ENCODE data around the gene AMHR2. TPM values are rescaled to one million over a fixed set of nuclear protein-coding genes. Genes with fewer than 3 reads are reported as not detected.
A peak's percentile ranks its signal among the peaks of the same experiment; 100 is the strongest.

The AMHR2 gene
- total and polyA plus RNA-seq, 9 of the 15 experiments (the other 6 are each of a cell fraction or from before 2014, with no cell fraction given), result 8.9 to 49.7 (median 19.3) TPM

GRCh38 chr12:53376747-53377146, 46.9 kb upstream of the AMHR2 start (continued):
- TF ChIP-seq ZNF830 (CRISPR knock-in tag; IDR thresholded peaks at IDR 0.05) (no peak), KDM1A (IDR thresholded peaks at IDR 0.05) (peak in 1 of 2 experiments; percentile 86; a peak in 3 of 4 replicates), CHD4 (IDR thresholded peaks at IDR 0.05; ENCODE audit: insufficient read depth, insufficient replicate concordance, low read depth, low read length, poor library complexity, severe bottlenecking) (peak; percentile 83)

- Histone ChIP-seq H3K4me2 (ENCODE audit: insufficient read depth, low read length) (peak overlapping the region; percentile 87), H3K9me3 (replicated peaks; ENCODE audit: control insufficient read depth, insufficient read depth, low read depth, low read length) (no peaks in the 10 kb centered on the region), H3K4me3 (no peak overlapping the region), H3K27me3 (ENCODE audit: control insufficient read depth in 2 of 2, insufficient read depth in 2 of 2, low read length in 2 of 2) (no peaks in the 10 kb centered on the region), H3K9ac (ENCODE audit: insufficient read depth in 1 of 2, low read depth in 2 of 2, low read length in 2 of 2) (peak overlapping the region; percentile 57 to 92), H4K20me1 (replicated peaks; ENCODE audit: control insufficient read depth, insufficient read depth, low read length) (no peaks in the 10 kb centered on the region), H2AFZ (ENCODE audit: low read depth, low read length) (peak overlapping the region; percentile 57), H3K27ac (ENCODE audit: extremely low read depth, low read depth, low read length) (peak overlapping the region; percentile 92), H3K9me1 (ENCODE audit: control insufficient read depth, insufficient read depth, low read length) (no peaks in the 10 kb centered on the region), H3K4me1 (replicated peaks in 1 of 2; ENCODE audit: control insufficient read depth in 2 of 2, insufficient read depth in 2 of 2, low read length in 2 of 2) (peaks cover 22 to 33% of the 10 kb centered on the region in 2 experiments), H3K36me3 (ENCODE audit: control insufficient read depth, insufficient read depth, low read length) (peaks cover 23% of the 10 kb centered on the region), H3K79me2 (ENCODE audit: control insufficient read depth, insufficient read depth, low read length) (peaks cover 26% of the 10 kb centered on the region)
- ATAC-seq (no peak), FAIRE-seq (no peak), DNase-seq (ENCODE audit: extremely low read depth in 1 of 4, low spot score in 3 of 4) (no peak)
- in situ Hi-C loops (cut with MboI), result no loop called here
- CTCF ChIA-PET (ENCODE audit: low intra/inter-chr PET ratio), result no interaction called here
- POLR2A ChIA-PET, result interaction anchor here (0.7 to 2.2 kb wide), 6 partner anchors 11 to 58 kb away, joined by 3 to 15 read pairs (median 4); no protein-coding TSS in a partner anchor
- 90% methylated on average over 8 of the region's 12 CpGs for whole genome bisulfite sequencing (ENCODE audit: insufficient coverage, low coverage, missing lambda C conversion rate)
- BruUV-seq (replicated peaks), result no TSS peak
- intact Hi-C loops (cut with micrococcal nuclease), result no loop called here
- TF ChIP-seq MAFK (IDR thresholded peaks at IDR 0.05; ENCODE audit: low read length), result no peak
- TF ChIP-seq ZBTB43 (CRISPR knock-in tag; IDR thresholded peaks at IDR 0.05), result no peak
- TF ChIP-seq MAZ (CRISPR knock-in tag; conservative IDR thresholded peaks at IDR 0.05 in 1 of 2, IDR thresholded peaks at IDR 0.05 in 1 of 2), result no peak
- TF ChIP-seq ZKSCAN8 (CRISPR knock-in tag; IDR thresholded peaks at IDR 0.05), result no peak
- TF ChIP-seq ZBTB1 (CRISPR knock-in tag; IDR thresholded peaks at IDR 0.05; ENCODE audit: borderline replicate concordance, low read depth), result no peak
- TF ChIP-seq SOX6 (IDR thresholded peaks at IDR 0.05), result no peak
- no peak for TF ChIP-seq NUFIP1 (IDR thresholded peaks at IDR 0.05; ENCODE audit: partially characterized antibody)
- TF ChIP-seq CBX3 (IDR thresholded peaks at IDR 0.05; ENCODE audit: borderline replicate concordance in 1 of 2, low read length in 2 of 2), result no peak
- TF ChIP-seq TOE1 (IDR thresholded peaks at IDR 0.05; ENCODE audit: borderline replicate concordance), result no peak
- TF ChIP-seq TOE1 (CRISPR knock-in tag; IDR thresholded peaks at IDR 0.05; ENCODE audit: borderline replicate concordance, low read depth), result no peak
- TF ChIP-seq AFF4 (CRISPR knock-in tag; IDR thresholded peaks at IDR 0.05), result no peak
- 0 out of 4 replicates have a peak, but pooled peaks of 1 of the 2 experiments have one; percentile 13 for TF ChIP-seq HDAC1 (IDR thresholded peaks at IDR 0.05)
- TF ChIP-seq RBM22 (IDR thresholded peaks at IDR 0.05; ENCODE audit: low read depth, low read length, poor library complexity, severe bottlenecking), result no peak
- no peak for TF ChIP-seq STAG1 (CRISPR knock-in tag; IDR thresholded peaks at IDR 0.05; ENCODE audit: borderline replicate concordance)
Observed at GRCh38 chr12:53378222-53378621, 45.4 kb upstream of the AMHR2 start.

Data from K562 (cell line).